Endometrial microvascular endothelial cells (primary cell): ENCODE measurements around the gene TTR. TPM values are rescaled to one million over a fixed set of nuclear protein-coding genes. Genes with fewer than 3 reads are reported as not detected.

Source experiments
- in situ Hi-C: cut with HindIII; loops from 2 replicates; pipeline ENCODE4 v1.10.0; 2017; ENCODE audit warnings: low sequenced_read_pairs, low pct_unique_long_range_greater_than_20kb; ENCODE audit errors: inconsistent ontology term
- total RNA-seq: library from RNA; depleted of rRNA; stranded (reverse); fragments of >200 nt; gene quantifications from one replicate; pipeline ENCODE4 v1.2.3, GENCODE V29; 2015; ENCODE audit errors: inconsistent ontology term

TTR gene
- not detected for total RNA-seq

DNA sequence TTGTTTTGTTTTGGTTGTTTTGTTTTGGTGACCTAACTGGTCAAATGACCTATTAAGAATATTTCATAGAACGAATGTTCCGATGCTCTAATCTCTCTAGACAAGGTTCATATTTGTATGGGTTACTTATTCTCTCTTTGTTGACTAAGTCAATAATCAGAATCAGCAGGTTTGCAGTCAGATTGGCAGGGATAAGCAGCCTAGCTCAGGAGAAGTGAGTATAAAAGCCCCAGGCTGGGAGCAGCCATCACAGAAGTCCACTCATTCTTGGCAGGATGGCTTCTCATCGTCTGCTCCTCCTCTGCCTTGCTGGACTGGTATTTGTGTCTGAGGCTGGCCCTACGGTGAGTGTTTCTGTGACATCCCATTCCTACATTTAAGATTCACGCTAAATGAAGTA is at the start of gene TTR:
Gene TTR (plus strand): TSS at position 250 of the 400 bp plus-strand sequence. CDS start 26 bp downstream, at position 276.
- in situ Hi-C loops: no loop called here

DNA sequence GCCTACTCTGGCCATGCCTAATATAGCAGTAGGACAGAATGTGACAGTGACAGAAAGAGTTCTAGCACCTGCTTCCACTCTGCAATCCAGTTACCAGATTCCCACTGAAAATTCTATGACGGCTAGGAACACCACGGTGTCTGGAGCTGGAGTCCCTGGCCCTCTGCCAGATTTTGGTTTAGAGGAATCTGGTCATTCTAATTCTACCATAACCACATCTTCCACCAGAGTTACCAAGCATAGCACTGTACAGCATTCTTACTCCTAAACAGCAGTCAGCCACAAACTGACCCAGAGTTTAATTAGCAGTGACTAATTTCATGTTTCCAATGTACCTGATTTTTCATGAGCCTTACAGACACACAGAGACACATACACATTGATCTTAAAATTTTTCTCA is 45.2 kb upstream of the TTR start:
- in situ Hi-C loops: no loop called here

DNA sequence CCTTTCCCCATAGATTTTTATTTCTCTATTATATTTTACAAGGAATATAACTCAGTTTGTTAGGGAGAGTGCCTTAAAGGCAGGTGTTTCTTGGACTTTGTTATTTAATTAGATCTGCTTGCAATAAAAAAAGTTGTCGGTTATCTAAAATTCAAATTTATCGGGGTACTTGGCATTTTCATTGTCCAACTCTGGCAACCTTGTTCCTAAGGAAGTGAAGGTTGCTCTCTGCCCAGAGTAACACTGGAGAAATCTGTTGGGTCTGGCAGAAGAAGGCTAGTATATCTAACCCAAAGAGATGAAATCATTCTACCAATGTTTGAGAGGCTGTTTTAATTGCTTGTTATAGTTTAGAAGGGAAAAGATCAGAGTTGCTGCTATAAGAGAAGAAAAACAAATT is 42.8 kb upstream of the TTR start:
- in situ Hi-C loops: no loop called here

DNA sequence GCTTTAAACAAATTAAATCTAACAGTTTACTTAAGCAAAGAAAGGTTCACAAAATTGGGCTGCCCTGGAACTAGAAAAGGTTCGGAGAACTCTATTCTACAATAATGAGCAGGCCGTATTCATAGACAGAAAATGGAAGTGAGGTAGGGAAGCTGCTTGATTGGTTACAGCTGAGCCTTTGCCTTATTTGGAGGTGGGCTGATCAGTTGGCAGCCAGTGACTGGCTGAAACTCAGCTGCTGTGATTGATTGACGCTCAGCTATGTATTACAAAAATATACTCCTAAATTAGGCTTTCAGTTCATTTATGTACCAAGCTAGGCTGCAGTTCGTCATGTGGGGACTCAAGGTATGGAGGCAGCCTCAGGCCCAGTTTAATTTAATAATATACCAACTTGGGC is 42.3 kb upstream of the TTR start:
- in situ Hi-C loops: no loop called here

GRCh38 chr18:31551883-31552282 is 39.8 kb upstream of the TTR start:
- in situ Hi-C loops: no loop called here

- in situ Hi-C loops: no loop called here
Measured at GRCh38 chr18:31553800-31554199, 37.9 kb upstream of the TTR start.

DNA sequence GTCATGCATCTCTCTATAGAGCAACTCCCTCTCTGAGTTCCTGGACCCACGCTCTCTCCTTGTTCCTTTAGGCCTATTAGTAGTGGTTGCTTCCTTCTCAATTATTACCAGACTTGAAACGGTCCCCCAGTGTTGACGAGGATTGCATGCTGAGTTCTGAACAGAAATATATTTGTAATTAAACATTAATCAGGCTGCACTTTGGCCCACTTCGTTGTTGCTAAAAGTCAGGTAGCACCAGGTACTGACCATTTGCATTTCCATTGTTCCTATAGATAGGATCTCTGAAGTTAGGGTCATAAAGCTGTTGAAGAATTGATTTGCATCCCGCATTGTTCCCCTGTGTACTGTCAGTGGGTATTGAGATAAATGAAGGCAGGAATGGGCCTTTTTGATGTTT is 36.9 kb upstream of the TTR start:
- in situ Hi-C loops: no loop called here

DNA sequence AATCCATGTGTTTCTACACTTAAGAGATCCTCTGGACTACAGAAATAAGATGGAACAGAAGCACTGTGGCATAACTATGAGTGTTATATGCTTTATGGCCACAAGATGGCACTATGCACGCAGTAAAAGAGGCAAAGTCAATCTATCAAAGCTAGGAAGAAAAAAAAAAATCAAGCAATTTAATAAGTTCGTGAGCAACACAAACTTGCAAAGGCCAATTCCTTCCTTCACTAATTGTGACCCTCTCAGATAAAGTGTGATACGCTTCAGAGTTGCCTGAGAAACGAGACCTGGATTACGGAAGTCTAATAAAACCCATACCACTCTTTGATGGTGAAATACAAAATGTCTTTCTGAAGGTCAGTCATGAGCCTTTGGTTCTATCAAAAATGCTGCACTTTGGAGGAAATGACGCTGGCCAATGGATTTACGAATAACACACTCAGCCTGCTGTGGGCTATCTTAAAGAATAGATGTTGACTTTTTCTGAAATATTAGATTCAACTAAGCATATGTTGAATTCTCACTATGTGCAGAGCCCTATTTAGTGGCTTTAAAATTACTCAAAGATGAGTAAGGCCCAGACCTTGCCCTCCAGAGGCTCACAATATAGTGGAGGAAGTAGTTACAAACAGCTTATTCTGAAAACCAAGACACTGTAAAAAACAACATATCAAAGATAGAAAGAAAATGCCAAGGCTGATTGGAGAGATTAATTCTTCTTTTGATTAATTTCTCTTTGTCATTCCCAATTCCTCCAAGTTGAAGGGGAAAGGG is 35.5 kb upstream of the TTR start:
- in situ Hi-C loops: no loop called here

DNA sequence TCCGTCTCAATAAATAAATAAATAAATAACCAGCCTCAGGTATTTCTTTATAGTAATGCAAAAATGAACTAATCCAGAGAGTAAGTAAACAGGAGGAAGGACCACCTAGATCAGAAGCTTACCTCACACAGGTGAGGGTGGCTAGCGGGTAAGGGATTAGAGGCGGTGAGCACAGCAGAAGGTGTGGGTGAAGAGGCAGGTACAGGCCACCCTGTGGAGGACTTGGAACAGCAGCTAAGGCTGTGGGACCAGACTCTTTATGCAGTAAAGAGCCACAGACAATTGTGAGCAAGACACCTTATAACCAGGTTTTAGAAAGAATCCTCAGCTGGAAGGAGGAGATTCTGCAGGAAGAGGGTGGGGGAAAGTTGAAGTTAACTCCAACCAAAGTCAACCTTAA is 34.2 kb upstream of the TTR start:
- in situ Hi-C loops: no loop called here

- in situ Hi-C loops: no loop called here
Measured at GRCh38 chr18:31558567-31558966, 33.1 kb upstream of the TTR start.

DNA sequence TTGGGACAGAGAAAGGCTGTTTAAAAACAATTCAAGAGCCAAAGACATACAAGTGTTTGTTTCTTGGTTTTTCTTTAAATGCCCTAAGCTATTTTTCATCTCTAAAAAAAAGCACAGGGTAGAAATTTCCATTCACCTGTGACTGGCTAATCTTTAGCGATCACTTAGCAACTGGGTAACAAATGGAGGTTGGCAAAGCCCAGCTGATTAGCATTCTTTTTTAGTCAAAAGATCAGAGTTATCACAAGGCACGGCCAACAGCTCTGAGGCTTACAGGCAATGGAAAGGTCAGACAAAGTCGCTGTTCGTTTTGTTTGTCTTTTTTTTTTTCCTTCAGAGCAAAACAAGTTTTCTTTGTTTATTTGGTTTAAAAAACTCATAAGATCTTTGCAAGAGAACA is 29.0 kb upstream of the TTR start:
- in situ Hi-C loops: no loop called here

DNA sequence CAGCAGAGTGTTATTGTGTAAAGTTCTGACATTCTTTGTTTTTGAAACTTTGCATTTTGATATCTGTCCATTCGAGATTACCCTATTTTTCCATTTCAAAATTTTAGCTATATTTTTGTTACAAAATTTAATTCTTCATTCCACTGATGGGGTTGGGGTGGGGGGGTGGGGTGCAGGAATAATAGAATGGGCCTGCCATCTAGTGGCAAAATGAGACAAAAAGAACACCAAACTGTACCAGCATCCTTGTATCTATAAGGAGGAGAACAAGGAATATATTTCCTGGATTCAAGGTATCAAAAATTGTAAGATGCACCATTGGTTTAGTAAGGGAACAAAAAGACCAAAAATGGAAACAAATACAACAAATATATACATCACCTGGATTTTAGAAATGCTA is 27.9 kb upstream of the TTR start:
- in situ Hi-C loops: no loop called here

GRCh38 chr18:31565345-31565744 is 26.3 kb upstream of the TTR start:
- in situ Hi-C loops: no loop called here

DNA sequence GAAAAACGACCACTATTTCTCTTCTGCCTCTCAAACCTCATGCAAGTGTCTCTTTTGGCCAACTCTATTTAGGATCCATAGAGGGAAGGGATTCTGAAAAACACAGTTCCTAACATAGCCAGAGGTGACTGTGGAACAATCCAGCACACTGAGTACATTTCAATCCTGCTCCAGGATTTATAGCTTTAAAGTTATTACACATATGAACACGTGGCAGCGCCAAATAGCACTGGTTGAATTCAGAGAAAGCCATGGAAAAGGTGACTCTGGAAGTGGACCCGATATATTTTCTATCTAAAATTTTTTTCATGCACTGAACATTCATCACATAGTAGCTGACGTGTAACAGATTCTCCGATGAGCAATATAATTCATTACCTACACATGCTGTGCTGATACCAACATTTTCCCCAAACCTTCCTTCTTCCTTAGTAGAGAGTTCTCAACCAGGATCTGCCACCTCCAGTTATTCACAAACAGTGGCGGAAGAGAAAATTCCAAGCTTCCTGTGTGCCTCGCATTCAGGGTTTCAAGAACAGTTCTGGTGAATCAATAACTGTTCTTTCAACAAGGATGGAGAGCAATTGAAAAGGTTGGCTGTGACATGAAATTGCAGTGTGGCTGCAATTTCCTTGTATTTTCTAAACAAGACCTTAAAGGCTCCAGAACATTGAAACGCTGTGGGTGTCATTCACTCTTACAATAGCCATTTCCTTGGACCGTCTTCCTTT is 25.7 kb upstream of the TTR start:
- in situ Hi-C loops: no loop called here

- in situ Hi-C loops: no loop called here
Measured at GRCh38 chr18:31566576-31567306, 24.9 kb upstream of the TTR start.

GRCh38 chr18:31572368-31572767 is 19.3 kb upstream of the TTR start:
- in situ Hi-C loops: no loop called here

DNA sequence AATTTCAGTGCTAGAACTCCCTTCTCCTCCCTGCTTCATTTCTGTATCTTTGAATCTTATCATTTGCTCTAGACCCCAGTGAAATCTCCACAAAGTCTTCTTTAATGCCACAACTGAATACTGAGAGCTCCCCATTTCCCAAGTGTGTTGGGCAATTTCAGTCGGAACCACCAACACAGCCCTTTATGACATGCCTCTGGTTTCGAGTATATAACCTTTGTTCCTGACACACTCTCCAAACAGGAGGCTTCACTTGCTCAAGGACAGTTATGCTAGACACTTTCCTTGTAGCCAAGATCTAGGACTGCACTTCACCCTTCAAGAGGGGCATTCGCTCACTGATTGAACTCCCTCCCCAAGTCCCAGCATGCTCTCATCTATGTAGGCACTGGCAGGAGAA is 18.6 kb upstream of the TTR start:
- in situ Hi-C loops: no loop called here

GRCh38 chr18:31574359-31574758 is 17.3 kb upstream of the TTR start:
- in situ Hi-C loops: no loop called here

- in situ Hi-C loops: no loop called here
Measured at GRCh38 chr18:31575515-31576257, 16.0 kb upstream of the TTR start.
